HG03159 (cell line): ENCODE results near the gene AMPH.
"Not testable (repeated sequence)": the region's sequence is repeated elsewhere in the genome, so short reads cannot be mapped to it uniquely, and the experiment has no call there.

ENCODE experiments used
- ATAC-seq: cut with Tn5 transposase; IDR thresholded peaks from one replicate; pipeline ENCODE4 v1.9.1; 2021; ENCODE audit warnings: mild to moderate bottlenecking, moderate library complexity; ENCODE audit not compliant: unreplicated experiment

AMPH gene

DNA sequence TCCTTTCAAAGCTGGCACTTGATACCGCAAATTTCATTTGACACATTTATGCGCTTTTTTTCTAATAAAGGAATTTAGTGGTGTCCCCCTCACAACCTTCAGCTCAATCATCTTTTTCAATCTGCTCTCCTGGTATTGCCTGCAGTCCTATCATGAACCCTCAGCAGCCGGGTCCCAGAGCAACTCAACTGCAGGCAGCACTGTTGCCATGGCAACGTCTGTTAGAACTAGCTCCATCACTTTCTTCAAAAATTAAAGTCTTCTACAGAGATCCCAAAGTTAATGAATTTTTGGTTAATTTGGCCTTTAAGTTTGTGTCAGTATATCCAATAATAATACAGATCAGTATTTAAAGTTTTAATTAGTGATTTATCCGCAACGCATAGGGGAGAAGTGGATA lies 221.6 kb downstream of the AMPH start:
- ATAC-seq, result no peak

DNA sequence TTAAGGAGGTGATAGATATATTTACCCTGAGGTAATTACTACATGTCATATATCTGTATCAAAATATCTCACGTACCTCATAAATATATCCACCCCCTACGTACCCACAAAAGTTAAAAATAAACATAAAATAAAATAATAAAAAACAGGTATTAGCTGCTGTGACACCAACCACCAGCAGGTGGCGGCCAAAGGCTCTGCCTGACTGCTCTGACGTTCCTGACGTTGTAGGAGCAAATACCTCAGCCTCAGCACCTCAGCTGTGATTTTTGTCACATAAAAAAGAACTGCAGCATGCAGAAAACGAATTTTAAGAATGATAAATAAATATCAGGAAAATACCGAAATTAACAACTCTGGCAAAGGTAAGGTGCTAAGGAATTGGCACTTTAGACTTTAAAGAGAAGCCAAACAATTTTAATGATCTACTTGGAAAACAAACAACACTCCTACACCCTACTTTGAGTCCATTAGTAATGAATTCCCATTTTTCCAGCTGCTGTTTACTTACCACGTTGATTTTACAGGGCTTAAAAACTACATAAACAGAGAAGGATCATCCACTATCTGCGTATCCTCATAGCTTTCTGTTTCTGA lies 232.3 kb downstream of the AMPH start:
- no peak for ATAC-seq

DNA sequence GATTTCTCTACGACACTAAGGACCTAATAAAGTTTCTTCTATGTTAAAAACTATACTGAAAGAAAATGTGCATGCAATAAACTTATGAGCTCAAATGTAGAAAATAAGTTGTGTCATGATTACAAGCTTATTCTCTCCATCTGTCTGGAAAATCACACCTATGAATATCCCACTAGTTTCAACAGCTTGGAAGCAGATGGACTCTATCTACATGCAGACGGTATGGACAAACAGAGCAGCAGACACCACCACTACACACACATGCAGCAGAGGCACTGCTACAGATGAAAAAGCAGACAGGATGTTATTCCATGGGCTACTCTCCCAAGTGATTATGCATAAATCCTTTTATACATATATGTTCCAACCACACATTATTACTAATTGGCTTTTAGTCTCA lies 234.3 kb downstream of the AMPH start:
- no peak for ATAC-seq

DNA sequence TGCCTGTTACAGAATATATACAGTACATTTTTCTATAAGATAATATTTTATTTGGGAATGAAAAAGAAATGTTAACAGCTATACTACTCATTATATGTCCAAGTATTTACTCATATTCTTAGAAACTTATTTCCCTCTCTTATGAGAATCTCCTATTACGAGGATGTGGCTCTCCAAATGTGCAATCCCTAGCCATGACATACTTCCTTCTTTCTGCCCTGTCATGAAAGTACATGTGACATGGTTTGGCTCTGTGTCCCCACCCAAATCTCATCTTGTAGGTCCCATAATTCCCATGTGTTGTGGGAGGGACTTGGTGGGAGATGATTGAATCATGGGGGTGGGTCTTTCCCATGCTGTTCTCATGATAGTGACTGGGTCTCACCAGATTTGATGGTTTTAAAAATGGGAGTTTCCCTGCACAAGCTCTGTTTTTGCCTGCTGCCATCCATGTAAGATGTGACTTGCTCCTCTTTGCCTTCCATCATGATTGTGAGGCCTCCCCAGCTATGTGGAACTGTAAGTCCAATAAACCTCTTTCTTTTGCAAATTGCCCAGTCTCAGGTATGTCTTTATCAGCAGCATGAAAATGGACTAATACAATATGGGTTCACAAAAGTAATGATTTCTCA lies 235.1 kb downstream of the AMPH start:
- ATAC-seq, result not testable (repeated sequence)

DNA sequence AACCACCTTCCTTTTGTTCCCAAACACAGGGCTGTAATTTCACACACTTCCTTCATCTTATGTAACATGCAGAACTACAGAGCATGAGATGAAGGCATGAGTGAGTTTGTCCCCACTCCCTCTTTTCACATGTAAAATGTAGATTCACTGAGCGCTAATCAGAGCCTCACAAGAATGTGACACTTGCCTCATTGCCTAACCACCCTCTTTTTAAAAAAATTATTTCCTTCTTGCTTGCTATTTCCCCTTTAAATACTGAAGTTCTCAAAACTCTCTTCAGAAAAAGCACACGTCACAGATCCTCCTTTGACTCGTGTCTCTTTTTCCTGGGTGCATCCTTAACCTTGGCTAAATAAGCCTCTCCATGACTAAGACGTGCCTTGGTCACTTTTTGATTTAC lies 236.5 kb downstream of the AMPH start:
- ATAC-seq, result no peak

DNA sequence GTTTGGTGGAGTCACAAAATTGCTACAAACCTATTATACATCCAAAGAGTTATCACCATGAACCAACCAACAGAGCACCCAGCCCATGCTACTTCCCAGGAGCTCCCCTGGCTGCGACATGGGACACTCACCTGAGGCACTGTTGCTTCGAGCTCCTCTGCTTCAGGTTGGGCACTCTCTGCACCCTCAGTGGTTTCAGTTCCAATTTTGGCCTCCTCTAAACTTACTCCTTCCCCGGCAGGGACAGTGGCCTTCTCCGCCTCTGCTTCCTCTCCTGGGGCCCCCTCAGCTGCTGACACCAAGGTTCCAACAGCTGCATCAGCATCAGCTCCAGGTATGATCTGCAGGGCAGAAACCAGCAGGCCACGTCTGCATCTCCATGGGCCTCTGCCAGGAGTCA lies 237.3 kb downstream of the AMPH start:
- ATAC-seq, result peak; percentile 59

DNA sequence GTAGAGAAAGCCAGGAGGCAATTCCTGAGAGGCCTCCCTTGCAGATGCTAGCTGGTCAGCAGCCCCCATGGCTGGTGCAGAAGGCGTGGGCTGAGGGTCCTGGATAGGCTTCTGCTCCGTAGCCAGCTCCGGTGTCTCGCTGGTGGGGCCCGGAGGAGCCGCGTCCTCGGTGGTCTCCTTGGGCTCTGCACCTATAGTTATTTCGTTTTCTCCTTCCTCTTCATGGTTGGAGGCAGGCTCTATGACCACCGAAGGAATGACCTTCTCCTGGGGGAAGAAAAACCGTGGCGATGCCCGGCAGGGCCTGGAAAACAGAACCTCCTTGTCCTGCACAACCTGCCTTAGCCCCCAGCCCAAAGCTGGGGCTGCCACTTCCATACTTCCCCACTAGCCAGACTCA lies 239.4 kb downstream of the AMPH start:
- ATAC-seq, result no peak

DNA sequence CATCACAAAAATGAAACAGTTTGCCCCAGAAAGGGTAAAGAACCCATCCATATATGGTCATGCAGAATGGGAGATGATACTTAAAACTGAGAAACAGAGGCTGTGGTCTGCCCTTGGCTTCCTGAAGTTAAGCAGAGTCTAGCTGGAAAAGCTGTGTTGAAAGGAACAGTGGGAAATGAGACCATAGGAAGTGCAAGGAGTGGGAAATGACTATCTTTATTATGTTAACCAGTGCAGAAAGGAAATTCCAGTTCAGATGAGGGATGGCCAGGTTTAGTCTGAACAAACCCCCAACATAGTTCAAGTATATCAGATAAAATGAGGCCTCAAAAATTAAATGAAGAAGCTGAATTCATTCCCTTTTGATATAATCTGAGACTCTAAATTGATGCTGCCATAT lies 245.5 kb downstream of the AMPH start:
- no peak for ATAC-seq

DNA sequence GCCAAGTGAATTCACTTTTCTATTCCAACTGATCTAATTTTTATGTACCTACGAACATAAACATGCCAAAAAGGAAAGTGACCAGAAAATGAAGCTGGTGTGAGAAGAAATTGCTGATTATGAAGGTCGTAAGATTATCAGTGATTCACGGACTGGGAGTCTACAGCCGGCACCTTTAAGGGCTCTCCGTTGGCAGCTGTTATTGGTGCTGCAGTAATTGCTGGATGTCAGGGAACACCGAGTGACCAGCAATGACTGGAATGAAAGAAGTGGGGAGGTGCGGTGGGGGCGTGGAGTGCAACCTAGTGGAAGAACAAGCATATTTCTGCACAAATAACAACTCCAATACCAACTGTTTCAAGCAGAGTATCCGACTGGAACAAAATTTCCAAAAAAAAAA lies 247.9 kb downstream of the AMPH start:
- ATAC-seq, result no peak

DNA sequence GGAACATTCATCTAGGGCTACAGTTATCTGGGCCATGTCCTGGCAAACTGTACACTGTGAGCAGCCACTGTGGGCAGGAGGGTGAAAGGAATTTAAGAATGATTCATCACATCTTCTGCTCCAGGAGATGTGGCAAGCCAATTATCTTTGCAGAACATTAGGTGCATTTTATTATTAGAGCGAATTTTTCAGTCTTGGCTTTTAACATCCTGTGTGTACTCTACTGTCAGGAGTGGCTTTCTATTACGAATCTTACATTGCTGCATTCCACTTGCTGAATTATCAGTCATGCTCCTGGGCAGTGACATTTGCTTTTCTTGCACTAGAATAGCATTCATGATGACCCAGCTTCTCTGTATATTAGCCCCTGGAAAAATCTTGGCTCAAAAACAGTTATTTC lies 248.5 kb downstream of the AMPH start:
- ATAC-seq, result no peak

DNA sequence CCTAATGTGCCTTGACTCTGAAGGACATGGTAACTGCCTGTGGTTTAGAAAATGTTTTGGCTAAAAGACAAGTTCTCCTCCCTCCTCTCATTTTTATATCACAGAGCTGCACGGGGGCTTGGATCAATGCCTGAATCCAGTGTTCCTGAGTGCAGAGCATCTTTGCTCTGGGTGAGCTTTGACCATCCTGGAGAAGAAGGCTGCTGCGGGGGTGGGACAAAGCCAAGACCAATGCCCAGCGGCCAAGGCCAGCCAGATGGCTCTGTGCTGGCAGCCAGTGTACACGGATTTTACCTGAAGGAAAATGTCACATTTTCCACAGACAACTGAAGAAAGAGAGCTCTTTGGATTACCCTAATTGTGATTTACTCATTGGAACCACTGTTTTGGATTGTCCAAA lies 255.7 kb downstream of the AMPH start:
- ATAC-seq, result no peak

DNA sequence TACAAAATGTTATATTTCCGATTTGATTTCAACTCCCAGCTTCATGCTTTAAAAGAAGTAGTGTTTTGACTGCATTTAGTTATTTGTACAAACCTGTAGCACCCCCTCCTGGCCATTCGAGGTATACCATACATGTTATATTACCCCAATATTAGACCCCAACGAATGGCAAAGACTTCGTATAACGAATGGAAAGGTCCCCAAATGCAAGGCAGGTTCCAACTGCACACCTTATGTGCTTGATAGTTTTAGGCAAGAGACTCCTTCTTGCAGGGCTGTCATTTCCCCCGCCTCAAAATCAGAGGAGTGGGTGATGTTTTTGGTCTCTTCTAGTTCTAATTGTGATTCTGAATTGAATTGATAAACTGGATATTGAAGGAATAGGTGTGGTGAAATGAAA lies 256.7 kb downstream of the AMPH start:
- no peak for ATAC-seq

DNA sequence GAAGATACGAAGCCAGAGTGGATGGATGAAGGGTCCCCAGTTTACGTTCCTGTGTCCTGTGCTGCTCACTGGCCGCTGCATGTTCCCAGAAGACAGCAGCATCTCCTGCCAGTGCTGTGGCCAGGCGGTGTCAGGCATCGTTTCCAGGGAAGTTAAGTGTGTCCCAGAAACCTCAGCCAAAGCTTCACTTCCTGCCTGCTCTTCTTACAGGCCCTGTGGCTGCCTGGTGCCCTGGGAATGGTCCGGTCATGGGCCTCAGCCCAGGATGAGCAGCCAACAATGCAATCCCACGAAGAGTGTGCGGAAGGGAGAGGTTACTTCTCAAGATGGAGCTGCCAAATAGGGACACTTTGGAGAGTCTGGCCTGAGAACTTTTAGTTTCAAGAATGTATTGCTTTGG lies 258.0 kb downstream of the AMPH start:
- ATAC-seq, result no peak

DNA sequence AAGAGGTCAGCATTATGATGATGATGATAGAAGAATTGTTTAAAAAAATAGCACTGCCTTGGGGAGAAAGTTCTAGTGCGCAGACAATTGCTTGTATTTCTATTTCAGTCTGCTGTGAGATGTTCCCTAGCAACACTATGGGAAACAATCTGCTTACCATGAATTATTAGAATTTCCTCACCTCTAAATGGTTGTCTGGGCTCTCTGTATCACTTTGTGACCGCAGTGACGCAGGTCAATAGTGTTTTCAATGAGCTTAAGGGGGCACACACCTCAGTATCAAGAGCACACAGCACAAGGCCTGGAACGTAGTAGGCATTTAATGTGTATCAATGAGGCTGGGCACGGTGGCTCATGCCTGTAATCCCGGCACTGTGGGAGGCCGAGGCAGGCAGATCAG lies 258.9 kb downstream of the AMPH start:
- ATAC-seq, result no peak

DNA sequence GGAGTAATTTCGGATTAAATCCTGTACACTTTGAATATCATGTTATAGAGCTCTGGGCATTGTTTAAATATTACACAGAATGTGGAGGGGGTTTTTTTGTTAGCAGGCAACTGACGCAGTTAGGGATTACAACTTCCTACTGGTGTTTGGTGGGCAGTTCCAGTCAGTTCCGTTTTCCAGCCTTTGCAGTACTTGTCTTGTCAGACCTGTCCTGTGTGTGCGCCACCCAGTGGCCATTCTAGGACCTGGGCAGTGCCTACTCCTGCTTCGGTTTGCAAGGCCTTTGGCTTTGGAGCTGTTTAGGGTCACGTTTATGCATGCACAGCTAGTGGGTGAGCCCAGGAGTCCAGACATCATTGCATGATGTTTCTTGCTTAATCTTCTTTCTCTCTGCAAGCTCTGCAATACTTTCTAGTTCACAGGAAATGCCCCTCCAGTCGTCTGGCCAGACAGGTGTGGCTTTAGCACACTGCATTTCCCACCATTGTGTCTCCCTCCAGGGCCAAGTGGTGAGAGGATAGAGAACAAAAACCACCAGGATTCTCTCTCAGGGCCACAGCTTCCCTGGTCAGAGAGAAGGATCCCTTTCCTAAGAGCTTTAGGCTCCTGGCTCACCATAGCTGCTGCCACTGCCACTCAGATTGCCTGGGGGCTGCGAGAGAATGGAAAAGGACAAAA lies 261.2 kb downstream of the AMPH start:
- peak; percentile 81 for ATAC-seq

DNA sequence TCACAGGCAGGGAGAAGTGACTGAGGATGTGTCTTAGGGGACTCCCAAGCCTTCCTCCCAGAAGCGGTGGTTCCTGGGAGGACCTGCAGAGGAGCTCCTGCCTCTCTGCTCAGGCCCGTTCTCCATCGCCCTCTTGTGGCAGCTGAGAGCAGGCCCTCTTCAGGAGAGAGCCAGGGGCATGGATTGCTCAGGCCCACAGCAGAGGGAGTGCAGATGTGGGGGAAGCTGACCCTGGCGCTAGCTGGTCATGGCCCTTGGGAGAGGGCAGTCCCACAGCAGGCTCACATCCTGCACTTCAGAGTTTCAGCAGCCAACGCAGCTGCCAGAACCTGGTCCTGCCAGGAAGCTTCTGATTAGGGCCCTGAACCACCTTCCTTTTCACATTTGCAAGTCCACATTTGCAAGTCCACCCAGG lies 263.0 kb downstream of the AMPH start:
- ATAC-seq, result peak; percentile 57

DNA sequence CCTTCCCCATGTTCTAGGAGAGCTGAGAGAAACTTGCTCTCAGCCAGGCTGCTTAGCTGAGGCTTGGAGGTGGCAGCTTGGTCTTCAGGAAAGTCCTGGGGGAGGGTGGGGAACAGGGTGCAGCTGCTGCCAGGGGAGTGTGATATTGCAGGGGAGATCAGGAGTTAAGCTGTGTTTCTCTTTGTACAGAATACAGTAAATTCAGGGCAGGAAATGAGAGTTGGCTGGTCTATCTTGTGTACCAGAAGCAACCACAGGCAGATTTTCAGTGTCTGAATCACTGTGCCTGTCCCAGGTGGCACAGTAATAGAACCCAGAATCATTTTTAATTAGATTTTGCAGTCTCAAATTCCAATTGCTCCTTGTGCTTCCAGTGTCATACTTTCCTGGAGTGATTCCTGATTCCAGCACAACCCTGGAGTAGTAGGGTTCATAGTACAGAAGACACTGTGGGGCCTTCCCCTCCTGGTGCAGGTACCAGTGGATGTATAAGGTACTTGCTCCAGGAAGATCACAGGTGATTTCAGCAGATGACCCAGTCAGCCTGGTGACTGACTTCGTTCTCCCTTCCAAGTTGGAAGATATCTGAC lies 263.8 kb downstream of the AMPH start:
- ATAC-seq, result peak; percentile 49

DNA sequence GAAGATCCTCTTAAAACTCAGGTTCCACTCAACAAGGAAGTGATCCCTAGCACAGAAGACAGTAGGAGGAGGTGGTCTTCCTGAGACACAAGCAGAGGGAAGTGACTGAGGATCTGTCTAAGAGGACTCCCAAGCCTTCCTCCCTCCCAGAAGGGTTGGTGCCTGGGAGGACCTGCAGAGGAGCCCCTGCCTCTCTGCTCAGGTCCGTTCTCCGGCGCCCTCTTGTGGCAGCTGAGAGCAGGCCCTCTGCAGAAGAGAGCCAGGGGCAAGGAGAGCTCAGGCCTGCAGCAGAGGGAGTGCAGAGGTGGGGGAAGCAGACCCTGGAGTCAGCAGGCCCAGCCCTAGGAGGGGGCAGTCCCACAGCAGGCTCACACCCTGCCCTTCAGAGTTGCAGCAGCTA lies 267.8 kb downstream of the AMPH start:
- not testable (repeated sequence) for ATAC-seq

DNA sequence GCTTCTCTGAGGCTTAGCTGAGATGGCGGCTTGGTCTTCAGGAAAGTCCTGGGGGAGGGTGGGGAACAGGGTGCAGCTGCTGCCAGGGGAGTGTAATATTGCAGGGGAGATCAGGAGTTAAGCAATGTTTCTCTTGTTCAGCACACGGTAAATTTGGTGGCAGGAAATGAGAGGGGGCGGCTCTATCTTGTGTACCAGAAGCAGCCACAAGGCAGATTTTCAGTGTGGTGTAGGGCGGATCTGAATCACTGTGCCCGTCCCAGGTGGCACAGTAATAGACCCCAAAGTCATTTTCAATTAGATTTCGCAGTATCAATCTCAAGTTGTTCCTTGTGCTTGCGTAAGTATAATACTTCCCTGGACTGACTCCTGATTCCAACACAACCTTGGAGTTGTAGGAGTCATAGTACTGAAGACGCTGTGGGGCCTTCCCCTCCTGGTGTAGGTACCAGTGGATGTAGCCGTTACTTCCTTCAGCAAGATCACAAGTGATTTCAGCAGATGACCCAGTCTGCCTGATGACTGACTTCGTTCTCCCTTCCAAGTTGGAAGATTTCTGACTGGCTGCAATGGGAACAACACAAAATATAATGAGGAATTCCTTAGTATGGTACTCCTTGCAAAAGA lies 268.4 kb downstream of the AMPH start:
- peak; percentile 42 for ATAC-seq

DNA sequence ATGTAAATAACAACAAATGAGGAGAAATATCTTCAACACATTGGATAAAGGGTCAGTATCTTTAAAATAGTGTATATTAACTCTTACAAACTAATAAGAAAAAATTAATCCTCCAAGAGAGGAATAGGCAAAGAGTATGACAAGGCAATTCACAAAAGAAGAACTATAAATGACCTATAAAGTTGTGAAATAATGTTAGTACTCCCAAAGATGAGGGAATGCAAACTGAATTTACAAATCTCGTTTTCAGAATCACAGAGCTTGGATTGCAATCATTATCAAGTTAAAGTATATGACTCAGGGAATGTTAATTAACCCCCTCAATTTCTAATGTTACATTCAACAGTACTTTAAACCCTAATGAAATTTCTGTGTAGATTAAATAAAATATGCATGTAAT lies 270.4 kb downstream of the AMPH start:
- no peak for ATAC-seq

DNA sequence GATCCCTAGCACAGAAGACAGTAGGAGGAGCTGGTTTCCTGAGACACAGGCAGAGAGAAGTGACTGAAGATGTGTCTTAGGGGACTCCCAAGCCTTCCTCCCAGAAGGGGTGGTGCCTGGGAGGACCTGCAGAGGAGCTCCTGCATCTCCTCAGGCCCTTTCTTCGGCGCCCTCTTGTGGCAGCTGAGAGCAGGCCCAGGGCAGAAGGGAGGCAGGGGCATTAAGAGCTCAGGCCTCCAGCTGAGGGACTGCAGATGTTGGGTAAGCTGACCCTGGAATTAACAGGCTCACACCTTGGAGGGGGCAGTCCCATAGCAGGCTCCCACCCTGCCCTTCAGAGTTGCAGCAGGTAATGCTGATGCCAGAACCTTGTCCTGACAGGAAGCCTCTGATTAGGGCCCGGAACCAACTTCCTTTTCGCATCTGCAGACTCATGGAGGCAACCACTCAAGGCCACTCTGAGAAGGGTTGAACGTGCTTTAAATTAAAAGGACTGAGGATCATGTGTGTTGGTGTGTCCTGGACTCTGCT lies 272.0 kb downstream of the AMPH start:
- ATAC-seq, result peak; percentile 61
